ENCODE measurements around the gene TACC2. TPM values are rescaled to one million over a fixed set of nuclear protein-coding genes. Genes with fewer than 3 reads are reported as not detected.

The TACC2 gene
- total RNA-seq, 1 donor from 2014 or later = 71.2 TPM

GRCh38 chr10:122124808-122125207 is 135.8 kb downstream of the TACC2 start:
- Mint-ChIP-seq H3K27me3 (no peaks in the 10 kb centered on the region), H3K27ac (no peak overlapping the region), H3K9me3 (no peaks in the 10 kb centered on the region), H3K4me1 (ENCODE audit: unreplicated experiment) (peaks cover 28% of the 10 kb centered on the region), H3K36me3 (peaks cover 9% of the 10 kb centered on the region), H3K4me3 (no peak overlapping the region)
- no peak for DNase-seq (ENCODE audit: extremely low spot score, unreplicated experiment)
- no peak for TF ChIP-seq CTCF (conservative IDR thresholded peaks at IDR 0.05)

- H3K27ac Mint-ChIP-seq = no peak overlapping the region
Measured at GRCh38 chr10:122126763-122127659, 138.0 kb downstream of the TACC2 start.

GRCh38 chr10:122127943-122128342 is 139.0 kb downstream of the TACC2 start:
- no peaks in the 10 kb centered on the region for H3K27me3 Mint-ChIP-seq
- no peaks in the 10 kb centered on the region for H3K9me3 Mint-ChIP-seq
- H3K4me3 Mint-ChIP-seq = no peak overlapping the region
- H3K4me1 Mint-ChIP-seq (ENCODE audit: unreplicated experiment) = peaks cover 40% of the 10 kb centered on the region
- peaks cover 10% of the 10 kb centered on the region for H3K36me3 Mint-ChIP-seq
- no peak for DNase-seq (ENCODE audit: extremely low spot score, unreplicated experiment)
- H3K27ac Mint-ChIP-seq = peak overlapping the region; percentile 11
- no peak for TF ChIP-seq CTCF (conservative IDR thresholded peaks at IDR 0.05)

More at GRCh38 chr10:122126763-122127659, 138.0 kb downstream of the TACC2 start:
- H3K27me3 Mint-ChIP-seq = no peaks in the 10 kb centered on the region
- peaks cover 32% of the 10 kb centered on the region for H3K4me1 Mint-ChIP-seq (ENCODE audit: unreplicated experiment)
- H3K4me3 Mint-ChIP-seq = no peak overlapping the region
- no peaks in the 10 kb centered on the region for H3K9me3 Mint-ChIP-seq
- H3K36me3 Mint-ChIP-seq = peaks cover 9% of the 10 kb centered on the region
- TF ChIP-seq CTCF (conservative IDR thresholded peaks at IDR 0.05) = no peak
- no peak for DNase-seq (ENCODE audit: extremely low spot score, unreplicated experiment)

- Mint-ChIP-seq H3K27me3 (no peaks in the 10 kb centered on the region), H3K27ac (peak overlapping the region; percentile 11), H3K36me3 (peaks cover 14% of the 10 kb centered on the region), H3K9me3 (no peaks in the 10 kb centered on the region), H3K4me3 (no peak overlapping the region), H3K4me1 (ENCODE audit: unreplicated experiment) (peaks cover 44% of the 10 kb centered on the region)
- no peak for DNase-seq (ENCODE audit: extremely low spot score, unreplicated experiment)
- TF ChIP-seq CTCF (conservative IDR thresholded peaks at IDR 0.05) = no peak
Measured at GRCh38 chr10:122128357-122128756, 139.4 kb downstream of the TACC2 start.

GRCh38 chr10:122130474-122131110 is 141.6 kb downstream of the TACC2 start:
- no peaks in the 10 kb centered on the region for H3K9me3 Mint-ChIP-seq
- no peak overlapping the region for H3K4me3 Mint-ChIP-seq
- no peak overlapping the region for H3K27ac Mint-ChIP-seq
- no peak for DNase-seq (ENCODE audit: extremely low spot score, unreplicated experiment)
- no peaks in the 10 kb centered on the region for H3K27me3 Mint-ChIP-seq
- TF ChIP-seq CTCF (conservative IDR thresholded peaks at IDR 0.05) = no peak
- peaks cover 16% of the 10 kb centered on the region for H3K36me3 Mint-ChIP-seq
- peaks cover 40% of the 10 kb centered on the region for H3K4me1 Mint-ChIP-seq (ENCODE audit: unreplicated experiment)
